ENCODE results near the gene FAM111A.

Gene FAM111A

GRCh38 chr11:59178402-59178801 lies 35.7 kb downstream of the FAM111A start:
- DNase-seq (ENCODE audit: low read depth in 2 of 3, low spot score in 1 of 3) = no peak

GRCh38 chr11:59179121-59179520 lies 36.5 kb downstream of the FAM111A start:
- DNase-seq (ENCODE audit: low read depth in 2 of 3, low spot score in 1 of 3) = no peak

GRCh38 chr11:59180168-59180776 lies 37.6 kb downstream of the FAM111A start:
- DNase-seq (ENCODE audit: low read depth in 2 of 3, low spot score in 1 of 3) = no peak

GRCh38 chr11:59180907-59181306 lies 38.3 kb downstream of the FAM111A start:
- DNase-seq (ENCODE audit: low read depth in 2 of 3, low spot score in 1 of 3) = no peak

- DNase-seq (ENCODE audit: low read depth in 2 of 3, low spot score in 1 of 3) = no peak
Measured at GRCh38 chr11:59181746-59182456, 39.2 kb downstream of the FAM111A start.

GRCh38 chr11:59182457-59183151 lies 39.9 kb downstream of the FAM111A start:
- DNase-seq (ENCODE audit: low read depth in 2 of 3, low spot score in 1 of 3) = no peak

GRCh38 chr11:59183771-59184170 lies 41.1 kb downstream of the FAM111A start:
- DNase-seq (ENCODE audit: low read depth in 2 of 3, low spot score in 1 of 3) = no peak

- no peak for DNase-seq (ENCODE audit: low read depth in 2 of 3, low spot score in 1 of 3)
Measured at GRCh38 chr11:59184691-59185339, 42.2 kb downstream of the FAM111A start.

- DNase-seq (ENCODE audit: low read depth in 2 of 3, low spot score in 1 of 3) = no peak
Measured at GRCh38 chr11:59185386-59185945, 42.8 kb downstream of the FAM111A start.

GRCh38 chr11:59186130-59186594 lies 43.5 kb downstream of the FAM111A start:
- peak in 2 of 3 donors; percentile 43 for DNase-seq (ENCODE audit: low read depth in 2 of 3, low spot score in 1 of 3)

GRCh38 chr11:59187035-59187434 lies 44.4 kb downstream of the FAM111A start:
- DNase-seq (ENCODE audit: low read depth in 2 of 3, low spot score in 1 of 3) = no peak

GRCh38 chr11:59187587-59187986 lies 44.9 kb downstream of the FAM111A start:
- no peak for DNase-seq (ENCODE audit: low read depth in 2 of 3, low spot score in 1 of 3)

- no peak for DNase-seq (ENCODE audit: low read depth in 2 of 3, low spot score in 1 of 3)
Measured at GRCh38 chr11:59188954-59189353, 46.3 kb downstream of the FAM111A start.

GRCh38 chr11:59189986-59190385 lies 47.3 kb downstream of the FAM111A start:
- no peak for DNase-seq (ENCODE audit: low read depth in 2 of 3, low spot score in 1 of 3)

GRCh38 chr11:59191095-59191494 lies 48.4 kb downstream of the FAM111A start:
- no peak for DNase-seq (ENCODE audit: low read depth in 2 of 3, low spot score in 1 of 3)

- no peak for DNase-seq (ENCODE audit: low read depth in 2 of 3, low spot score in 1 of 3)
Measured at GRCh38 chr11:59191890-59192289, 49.2 kb downstream of the FAM111A start.

GRCh38 chr11:59192446-59193020 lies 49.9 kb downstream of the FAM111A start:
- DNase-seq (ENCODE audit: low read depth in 2 of 3, low spot score in 1 of 3) = no peak

GRCh38 chr11:59193587-59194130 lies 51.0 kb downstream of the FAM111A start:
- no peak for DNase-seq (ENCODE audit: low read depth in 2 of 3, low spot score in 1 of 3)

- DNase-seq (ENCODE audit: low read depth in 2 of 3, low spot score in 1 of 3) = no peak
Measured at GRCh38 chr11:59195586-59195985, 52.9 kb downstream of the FAM111A start.

- no peak for DNase-seq (ENCODE audit: low read depth in 2 of 3, low spot score in 1 of 3)
Measured at GRCh38 chr11:59196777-59197176, 54.1 kb downstream of the FAM111A start.

- no peak for DNase-seq (ENCODE audit: low read depth in 2 of 3, low spot score in 1 of 3)
Measured at GRCh38 chr11:59197991-59198390, 55.3 kb downstream of the FAM111A start.
